Ecto neural progenitor cell (in vitro differentiated cells): ENCODE measurements around the gene LYZ.

ENCODE experiments used
- DNase-seq: peaks from one replicate; pipeline ENCODE4 v3.0.0-alpha.2; 2018; ENCODE audit warnings: low spot score

Gene LYZ

DNA sequence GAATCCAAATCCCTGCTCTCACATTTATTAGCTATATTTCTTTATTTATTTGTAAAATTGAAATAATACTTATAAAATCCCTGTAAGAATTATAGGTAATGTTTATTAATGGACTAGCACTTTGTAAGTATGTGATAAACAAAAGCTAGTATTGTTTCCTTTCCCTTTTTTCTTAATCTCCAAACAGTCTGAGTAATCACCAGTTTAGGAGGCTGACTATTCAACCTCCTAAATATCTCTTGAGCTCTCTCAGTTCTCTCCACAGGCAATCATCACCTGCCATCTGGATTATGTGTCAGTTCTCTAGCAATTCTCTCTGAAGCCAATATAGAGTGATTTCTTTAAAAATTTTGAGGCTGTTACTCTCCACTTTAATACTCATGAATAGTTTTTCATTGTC lies 9.2 kb upstream of the LYZ start:
- DNase-seq: no peak

DNA sequence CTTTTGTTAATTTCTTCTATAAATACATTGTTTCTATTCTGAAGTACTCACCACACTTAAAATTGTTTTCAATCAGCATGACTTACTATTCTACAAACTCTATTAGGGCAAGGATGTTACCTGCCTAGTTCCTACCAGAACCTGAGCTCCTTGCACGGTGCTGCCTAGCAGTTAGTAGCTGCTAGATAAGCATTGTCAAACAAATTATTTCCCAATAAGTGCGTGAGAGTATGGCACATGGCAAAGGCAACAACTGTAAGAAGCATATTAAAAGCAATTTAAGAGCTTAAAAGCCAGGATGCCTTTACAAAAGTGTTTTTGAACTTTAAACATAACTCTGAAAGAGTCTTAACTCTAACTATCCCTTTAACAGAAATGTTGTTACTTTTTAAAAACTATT lies 8.2 kb upstream of the LYZ start:
- no peak for DNase-seq

DNA sequence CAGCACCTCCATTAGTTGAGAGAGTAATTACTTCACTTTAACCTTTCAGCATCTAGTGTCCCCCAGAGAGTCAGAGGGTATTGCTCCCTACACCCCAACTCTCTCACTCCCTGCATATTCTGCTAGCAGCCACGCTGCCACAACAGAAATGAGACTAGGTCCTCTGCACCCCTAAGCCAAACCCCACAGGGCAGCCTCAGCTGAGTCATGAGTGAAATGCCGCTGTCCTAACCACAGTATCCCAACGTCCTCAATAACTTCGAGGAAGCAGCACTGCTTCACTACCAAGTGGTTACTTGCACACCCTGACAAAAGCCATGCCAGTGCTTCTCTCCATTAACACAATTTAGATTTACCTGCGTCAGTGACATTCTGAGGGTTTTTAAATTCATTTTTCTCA lies 6.9 kb upstream of the LYZ start:
- no peak for DNase-seq

DNA sequence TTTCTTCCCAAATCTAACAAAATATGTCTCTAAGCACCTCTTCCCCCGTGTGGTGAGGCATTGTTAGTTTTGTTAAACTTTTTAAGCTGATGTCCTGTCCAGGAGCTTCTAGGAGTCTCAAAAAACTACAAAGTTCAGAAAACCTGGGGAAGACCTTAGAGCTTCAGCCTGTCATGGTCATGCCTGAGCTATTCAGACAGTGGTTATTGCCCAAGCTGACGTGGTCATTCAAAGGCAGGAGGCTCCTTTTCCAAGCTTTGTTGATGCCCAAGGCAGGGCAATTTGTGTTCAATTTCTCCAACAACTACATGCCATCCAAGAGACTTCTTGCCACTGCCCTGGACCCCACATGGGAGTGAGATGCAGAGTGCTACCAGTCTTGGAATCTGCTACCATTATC lies 5.8 kb upstream of the LYZ start:
- no peak for DNase-seq

DNA sequence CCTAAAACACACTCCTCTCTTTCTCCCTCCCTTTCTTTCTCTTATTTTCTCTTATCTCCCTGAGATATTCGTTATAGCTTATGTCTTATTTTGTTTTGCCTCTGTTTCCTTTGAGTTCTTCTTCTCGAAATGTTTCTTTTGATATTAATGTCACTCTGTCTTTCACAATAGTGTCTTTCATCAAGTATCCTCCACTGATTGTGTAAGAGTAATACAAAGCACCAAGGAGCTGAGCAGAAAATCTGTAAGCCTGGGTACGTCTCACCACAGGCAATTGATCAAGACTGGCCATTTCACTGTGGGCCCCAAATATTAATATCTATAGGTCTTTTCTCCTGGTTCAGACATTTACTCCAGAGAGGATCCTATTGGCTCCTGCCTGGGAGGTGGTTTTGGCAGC lies 4.8 kb upstream of the LYZ start:
- no peak for DNase-seq

DNA sequence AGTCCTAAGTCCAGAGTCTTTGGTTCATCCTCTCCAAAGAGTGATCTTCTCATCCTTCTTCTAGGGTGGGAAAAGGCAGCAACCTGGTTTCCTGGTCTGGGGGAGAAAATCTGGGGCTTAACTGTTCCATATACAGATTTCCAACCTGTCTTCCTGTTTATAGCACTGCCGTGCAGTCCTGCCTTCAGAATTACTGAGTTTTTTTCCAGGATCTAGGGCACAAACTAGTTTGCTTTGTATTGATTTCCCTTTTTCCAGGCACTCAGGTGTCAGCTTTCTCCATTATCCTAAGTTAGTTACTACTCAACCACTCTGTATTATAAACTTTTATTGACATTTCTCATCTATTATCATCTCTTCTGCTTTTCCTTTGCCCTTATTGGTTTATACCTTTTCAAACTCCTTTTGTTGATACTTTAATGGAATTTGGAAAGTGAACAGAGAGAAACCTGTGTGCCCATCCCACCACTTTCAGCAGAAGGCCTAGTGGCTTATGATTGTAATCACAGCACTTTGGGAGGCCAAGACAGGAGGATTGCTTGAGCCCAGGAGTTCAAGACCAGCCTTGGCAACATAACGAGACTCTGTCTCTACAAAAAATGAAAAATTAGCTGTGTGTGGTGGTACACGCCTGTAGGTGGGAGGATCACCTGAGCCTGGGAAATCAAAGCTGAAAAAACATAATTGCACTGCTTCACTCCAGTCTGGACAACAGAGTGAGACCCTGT lies 4.1 kb upstream of the LYZ start:
- no peak for DNase-seq

DNA sequence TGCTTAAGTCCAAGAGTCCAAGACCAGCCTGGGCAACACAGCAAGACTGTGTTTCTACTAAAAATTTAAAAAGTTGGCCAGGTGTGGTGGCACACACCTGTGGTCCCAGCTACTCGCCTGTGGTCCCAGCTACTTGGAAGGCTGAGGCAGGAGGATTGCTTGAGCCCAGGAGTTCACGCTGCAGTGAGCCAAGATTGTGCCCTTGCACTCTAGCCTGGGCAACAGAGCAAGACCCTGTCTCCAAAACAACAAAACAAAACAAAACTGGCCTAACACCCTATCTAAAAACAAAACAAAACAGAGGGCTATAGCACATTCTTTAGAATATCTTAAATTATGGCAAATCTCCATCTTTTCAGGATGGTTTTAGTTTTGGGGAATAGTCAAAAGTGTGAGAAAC lies 3.1 kb upstream of the LYZ start:
- DNase-seq: no peak

DNA sequence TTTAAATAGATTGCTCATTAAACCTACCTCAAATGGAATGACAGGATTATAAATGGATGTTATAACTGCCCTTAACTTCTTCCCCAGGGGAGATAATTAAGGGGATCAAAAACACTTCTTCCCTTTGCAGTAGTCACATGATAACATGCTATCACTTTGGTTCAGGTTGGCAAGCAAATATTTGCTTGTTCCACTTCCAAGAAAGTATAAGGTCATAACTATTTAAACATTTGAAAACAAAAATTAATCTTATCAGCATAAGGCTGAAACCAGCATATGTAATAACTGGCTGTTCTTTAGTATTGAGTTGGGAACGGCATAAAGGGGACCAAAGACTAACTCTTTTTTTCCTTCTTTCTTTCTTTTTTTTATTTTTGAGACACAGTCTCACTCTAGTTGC lies 2.4 kb upstream of the LYZ start:
- DNase-seq: no peak

DNA sequence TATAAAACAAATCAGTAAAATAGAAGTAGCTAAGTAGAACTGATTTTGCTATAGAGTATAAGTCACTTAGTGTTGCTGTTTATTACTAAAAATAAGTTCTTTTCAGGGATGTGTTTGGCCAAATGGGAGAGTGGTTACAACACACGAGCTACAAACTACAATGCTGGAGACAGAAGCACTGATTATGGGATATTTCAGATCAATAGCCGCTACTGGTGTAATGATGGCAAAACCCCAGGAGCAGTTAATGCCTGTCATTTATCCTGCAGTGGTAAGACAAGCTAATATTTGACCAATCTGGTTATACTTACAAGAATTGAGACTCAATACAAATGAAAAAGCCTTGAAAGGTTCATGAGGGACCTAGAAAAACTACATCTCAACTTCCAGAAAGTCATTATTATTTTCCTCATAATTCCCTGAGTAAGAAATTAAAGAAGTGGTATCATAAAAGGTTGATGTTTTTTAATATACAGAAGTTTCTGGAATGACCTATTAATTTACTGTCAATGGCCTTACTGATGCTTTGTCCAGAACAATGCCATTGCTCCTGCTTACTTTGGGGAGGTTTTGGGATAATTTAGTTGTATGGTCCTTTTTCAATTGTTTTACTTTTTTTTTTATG lies 1.9 kb downstream of the LYZ start:
- no peak for DNase-seq

DNA sequence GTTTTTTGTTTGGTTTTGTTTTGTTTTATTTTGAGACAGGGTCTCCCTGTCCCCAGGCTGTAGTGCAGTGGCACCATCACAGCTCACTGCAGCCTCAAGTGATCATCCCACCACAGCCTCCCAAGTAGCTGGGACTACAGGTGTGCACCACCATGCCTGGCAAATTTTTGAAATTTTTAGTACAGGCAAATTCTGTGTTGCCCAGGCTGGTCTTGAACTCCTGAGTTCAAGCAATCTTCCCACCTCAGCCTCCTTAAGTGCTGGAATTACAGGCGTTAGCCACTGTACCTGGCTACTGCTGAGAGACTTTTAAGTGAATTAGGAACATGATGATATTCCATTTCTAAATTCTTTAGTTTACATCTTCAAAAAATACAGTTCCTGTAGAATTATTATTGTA lies 2.6 kb downstream of the LYZ start:
- DNase-seq: no peak

DNA sequence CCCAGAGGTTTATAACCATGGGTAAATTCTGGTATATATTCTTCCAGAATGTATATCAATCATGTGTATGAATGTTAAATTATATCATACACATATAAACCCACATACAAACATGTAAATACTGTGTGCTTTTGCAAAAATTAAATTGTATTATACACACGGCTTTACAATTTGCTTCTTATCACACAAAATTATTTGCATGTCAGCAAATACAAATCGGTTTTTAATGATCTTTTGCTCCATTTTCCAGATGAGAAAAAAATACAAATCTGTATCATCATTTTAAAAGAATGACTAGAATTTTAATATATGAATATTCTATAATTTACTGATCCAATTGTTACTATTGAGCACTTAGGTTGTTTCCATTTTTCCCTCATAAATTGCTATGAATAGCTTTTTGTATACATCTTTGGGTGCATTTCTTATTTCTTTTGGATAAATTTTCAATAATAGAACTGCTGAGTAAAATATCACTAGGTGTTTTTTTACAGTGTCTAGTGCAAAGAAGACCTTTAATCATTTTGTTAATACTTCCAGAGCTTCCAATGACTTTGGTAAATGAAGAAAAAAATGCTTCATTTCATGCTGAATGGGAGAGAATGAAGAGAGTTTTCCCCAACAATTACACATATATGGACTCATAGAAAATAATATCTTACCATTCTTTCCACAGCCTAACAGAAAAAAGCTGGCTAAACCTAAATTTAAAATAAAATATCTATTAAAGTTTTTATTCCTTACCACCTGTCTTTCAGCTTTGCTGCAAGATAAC lies 3.5 kb downstream of the LYZ start:
- DNase-seq: no peak

DNA sequence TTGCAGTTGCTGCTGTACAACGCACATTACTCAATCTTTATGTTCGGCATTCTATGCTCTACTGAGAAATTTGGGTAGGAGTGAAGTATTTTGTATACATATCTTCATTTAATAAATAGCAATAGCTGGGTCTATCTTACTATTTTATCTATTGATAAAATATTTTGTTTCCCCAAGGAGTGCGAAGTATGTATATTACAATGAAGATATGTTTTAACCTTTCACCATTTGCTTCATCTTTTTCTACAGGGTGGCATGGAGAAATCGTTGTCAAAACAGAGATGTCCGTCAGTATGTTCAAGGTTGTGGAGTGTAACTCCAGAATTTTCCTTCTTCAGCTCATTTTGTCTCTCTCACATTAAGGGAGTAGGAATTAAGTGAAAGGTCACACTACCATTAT lies 4.7 kb downstream of the LYZ start:
- DNase-seq: no peak

DNA sequence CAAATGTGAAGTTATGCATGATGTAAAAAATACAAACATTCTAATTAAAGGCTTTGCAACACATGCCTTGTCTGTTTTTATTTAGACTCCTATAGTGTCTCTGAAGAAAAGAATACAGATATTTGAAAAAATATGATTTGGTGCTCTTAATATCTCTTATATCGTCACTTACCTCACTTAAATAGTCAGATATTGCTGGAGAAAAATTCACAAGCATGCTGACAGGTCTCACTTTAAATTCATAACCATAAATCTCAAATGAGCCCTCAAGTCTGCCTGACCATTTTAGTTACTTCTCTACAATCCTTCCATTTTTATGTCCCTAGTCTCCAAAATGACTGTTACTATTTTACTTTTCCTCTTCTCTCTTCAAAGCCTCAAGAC lies 6.0 kb downstream of the LYZ start:
- no peak for DNase-seq

DNA sequence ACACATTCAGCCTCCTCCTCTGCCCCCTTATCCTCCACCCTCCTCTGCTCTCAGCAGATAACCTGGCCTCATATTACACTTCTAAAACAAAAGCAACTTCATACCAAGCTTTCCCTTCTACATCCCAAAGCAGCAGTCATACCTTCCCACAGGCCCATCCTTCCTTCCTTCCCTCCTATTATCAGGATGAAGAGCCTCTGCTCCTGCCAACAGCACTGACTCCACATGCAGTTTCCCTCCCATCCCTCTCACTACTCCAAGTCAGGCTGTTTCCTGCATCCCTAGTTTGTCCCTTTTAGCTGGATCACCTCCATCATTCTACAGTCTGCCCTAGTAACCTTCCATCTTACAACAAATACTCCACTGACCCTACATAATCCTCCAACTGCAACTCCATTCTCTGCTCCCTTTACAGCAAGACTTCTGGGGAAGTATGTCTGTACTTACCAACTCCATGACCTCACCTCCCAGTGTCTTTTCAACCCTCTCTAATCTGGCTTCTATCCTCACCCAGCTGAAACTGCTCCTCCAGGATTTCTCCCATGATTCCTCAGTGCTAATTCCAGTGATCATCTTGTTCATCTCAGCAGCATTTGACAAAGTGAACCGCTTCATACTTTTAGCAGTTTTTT lies 6.5 kb downstream of the LYZ start:
- DNase-seq: no peak

DNA sequence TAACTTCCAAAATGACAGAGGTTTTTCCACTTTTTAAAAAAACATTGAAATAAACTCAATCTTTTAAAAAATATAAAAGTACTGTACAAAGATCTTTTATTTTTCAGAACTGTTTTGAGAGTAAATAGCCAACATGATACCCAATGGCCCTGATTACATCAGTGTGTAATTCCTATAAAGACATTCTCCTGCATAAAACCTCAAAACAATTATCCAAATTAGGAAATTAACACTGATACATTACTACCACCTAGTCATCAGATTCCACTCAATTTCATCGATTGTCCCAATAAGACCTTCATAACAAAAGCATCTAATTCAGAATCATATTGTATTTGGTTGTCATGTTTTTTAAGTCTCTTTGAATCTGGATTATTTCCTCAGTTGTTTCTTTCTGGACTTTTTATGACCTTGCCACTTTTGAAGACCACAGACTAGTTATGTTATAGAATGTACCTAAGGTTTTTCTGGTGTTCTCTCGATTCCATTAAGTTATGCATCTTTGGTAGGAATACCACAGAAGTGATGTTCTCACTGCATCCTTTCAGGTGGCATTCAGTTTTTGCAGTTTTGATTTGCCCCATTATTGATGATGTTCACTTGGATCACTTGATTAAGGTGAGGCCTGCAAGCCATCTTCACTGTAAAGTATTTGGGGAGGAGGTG lies 7.3 kb downstream of the LYZ start:
- no peak for DNase-seq

DNA sequence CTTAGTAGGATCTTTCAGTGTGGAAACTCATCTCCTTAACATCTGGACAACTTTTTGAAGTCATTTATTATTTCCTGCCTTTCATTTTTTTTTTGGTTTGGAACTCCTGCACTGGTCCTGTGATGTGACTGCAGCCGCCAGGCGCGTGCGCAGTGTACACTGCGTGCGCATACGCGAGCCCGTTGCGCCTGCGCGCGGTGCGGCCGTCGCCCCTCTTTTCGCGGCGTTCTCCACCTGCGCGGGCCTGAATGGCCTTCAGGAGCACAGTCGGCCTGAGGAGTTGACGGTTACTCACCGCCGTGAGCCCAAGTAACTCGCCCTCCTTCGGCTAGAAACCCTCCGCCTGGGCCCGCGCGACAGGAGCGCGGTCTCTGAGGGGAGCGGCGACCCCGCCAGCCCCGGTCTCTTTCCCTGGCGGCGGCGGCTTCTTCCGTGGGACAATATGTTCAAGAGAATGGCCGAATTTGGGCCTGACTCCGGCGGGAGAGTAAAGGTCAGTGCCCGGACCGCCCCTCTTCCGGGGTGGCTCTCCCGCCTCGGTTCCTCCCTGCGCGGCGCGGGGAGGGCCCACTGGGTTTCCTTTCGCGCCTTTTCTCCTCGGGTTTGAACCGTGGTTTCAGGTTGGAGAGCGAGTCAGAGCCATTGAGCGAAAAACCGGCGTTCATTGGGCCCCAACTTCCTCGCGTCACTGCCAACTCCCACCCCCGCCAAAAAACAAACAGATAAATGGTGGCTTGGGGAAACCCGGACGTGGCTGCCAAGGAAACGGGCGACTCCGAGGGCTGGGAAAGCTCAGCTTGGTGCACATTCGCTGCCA lies 11.6 kb downstream of the LYZ start, which contains the start of gene YEATS4:
TSS of gene YEATS4 (plus strand) at position 213 of the 817 bp plus-strand sequence. CDS start at position 443, 230 bp downstream.
- DNase-seq: peak; percentile 93

DNA sequence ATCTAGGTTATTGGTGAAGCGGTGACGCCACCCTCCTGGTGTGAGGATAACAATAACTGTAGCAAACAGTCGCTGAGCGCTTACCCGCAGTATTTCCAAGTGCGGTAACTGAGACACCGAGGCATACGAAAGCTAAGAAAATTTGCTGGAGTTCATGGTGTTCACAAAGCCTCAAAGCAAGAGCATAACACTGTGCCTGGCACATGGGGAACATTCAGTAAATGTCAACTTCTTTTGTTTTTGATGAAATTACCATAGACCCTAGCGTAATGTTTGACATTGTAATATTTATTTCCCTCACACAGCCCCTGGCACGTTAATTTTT lies 12.1 kb downstream of the LYZ start:
- DNase-seq: no peak

DNA sequence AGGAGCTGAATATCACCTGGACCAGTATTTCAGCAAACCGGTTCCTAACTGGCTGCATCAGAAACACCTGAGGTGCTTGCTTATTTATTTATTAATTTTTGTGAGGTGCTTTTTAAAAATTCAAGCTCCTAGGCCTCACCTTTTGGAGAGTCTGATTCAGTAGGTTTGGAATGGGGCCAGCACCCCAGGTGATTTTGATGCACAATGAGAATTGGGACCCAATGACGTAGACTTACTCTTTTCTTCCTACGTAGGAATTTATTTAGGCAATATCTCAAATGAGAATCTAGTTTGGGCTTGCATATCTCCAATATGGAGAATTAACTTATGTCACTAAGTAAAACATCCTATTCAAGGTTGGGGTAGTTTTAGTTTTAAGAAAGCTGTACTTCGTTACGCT lies 18.6 kb downstream of the LYZ start:
- DNase-seq: no peak

DNA sequence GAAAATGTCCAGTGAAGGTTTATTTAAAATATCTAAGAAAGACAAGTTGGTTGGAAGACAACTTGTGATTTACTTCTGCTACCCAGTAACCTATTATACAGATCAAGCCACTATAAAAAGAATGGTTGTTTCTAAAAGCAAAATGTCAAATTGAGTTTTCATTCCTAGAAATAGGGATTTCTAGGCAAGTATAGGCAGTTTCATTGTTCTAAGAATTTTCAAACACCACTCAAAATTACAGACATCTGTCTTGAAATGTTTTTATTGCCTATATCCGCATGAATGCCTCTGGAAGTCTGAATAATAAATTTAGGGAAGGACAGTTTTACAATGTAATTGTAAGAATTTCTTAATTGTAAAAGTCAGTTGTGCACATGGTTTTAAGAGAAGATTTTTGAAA lies 20.0 kb downstream of the LYZ start:
- no peak for DNase-seq

DNA sequence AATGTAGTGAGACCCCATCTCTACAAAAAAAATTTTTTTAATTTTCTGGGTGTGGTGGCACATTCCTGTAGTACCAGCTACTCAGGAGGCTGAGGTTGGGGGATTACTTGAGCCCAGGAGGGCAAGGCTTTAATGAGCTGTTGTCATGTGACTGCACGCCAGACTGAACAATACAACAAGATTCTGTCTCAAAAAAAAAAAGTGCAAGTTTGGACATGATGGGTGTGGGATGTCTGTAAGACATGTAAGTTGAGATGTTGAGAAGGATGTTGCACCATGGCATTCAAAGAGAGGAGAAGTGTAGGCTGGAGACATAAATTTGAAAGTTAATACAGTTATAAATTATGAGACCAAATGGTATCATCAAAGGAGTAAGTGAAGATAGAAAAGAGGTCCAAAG lies 34.9 kb downstream of the LYZ start:
- no peak for DNase-seq

DNA sequence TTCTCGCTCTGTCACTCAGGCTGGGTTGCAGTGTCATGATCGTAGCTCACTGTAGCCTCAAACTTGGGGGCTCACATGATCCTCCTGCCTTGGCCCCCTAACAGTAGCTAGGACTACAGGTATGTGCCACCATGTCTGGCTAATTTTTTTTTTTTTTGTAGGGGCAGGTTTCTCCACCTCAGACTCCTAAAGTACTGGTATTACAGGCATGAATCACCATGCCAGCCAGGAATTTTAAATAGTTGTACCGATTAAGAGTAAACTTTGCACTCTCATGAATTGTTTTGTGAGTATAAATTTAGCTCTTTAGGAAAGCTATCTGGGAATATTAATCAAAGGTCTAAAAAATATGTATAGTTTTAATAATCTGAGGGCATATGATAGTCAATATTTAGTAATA lies 36.9 kb downstream of the LYZ start:
- DNase-seq: no peak

DNA sequence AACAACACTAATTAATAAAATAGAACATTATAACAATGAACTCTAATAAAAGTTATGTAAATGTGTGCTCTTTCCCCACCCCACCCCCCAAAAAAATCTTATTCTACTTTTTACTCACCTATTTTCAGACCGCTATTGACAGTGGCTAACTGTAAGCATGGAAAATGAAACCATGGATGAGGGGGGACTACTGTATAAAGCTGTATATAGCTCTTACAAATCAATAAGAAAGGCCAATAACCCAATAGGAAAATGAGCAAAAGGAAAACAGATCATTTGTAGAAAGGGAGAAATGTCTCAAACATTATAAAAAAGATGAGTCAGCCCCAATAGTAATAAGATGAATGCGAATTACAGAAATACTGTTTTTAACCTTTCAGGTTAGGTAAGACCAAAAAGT lies 38.7 kb downstream of the LYZ start:
- DNase-seq: no peak
